Lower leg skin (tissue), 4 donors: ENCODE measurements around the gene JAM2. TPM values are rescaled to one million over a fixed set of nuclear protein-coding genes. Genes with fewer than 3 reads are reported as not detected.

ENCODE experiments used
- DNase-seq, 2 donors: peaks; one replicate each; pipeline ENCODE4 v3.0.0-alpha.2; 2019; ENCODE audit warnings: low spot score in 2 of 2
- H3K4me3 ChIP-seq: fragments of 200-600 bp; sonication (generic); 2 replicates; pipeline ENCODE4 v1.5.1; 2017; ENCODE audit warnings: mild to moderate bottlenecking, low read depth; ENCODE audit not compliant: poor library complexity, severe bottlenecking
- CTCF ChIP-seq, 3 donors: fragments of 450-650 bp; IDR thresholded peaks; one replicate each; pipeline ENCODE4 v1.5.1; 2016; ENCODE audit warnings: antibody characterized with exemption in 3 of 3, mild to moderate bottlenecking in 3 of 3, moderate library complexity in 2 of 3
- POLR2A ChIP-seq, 2 donors: fragments of 450-650 bp; IDR thresholded peaks; one replicate each; pipeline ENCODE4 v1.6.1; 2016 to 2017; ENCODE audit warnings: antibody characterized with exemption in 2 of 2, mild to moderate bottlenecking in 1 of 2, moderate library complexity in 1 of 2
- WGBS, 2 donors: methylation state at CpG; one replicate each; pipeline ENCODE4 v1.1.5; 2018; 5-methylcytosine and 5-hydroxymethylcytosine counted together
- intact Hi-C: fragments of 100-400 bp; cut with DNase I; formaldehyde crosslinking; loops from one replicate; pipeline ENCODE4 v1.15.0; 2023; ENCODE audit warnings: low total_unique reads
- total RNA-seq, 4 donors: library from RNA; depleted of rRNA; stranded (reverse); fragments of >200 nt; gene quantifications; one replicate each; pipeline ENCODE4 v1.1.0, GENCODE V29; 2016

JAM2 gene
- total RNA-seq, 4 donors from 2014 or later = 1.5 to 11.1 (median 4.1) TPM

GRCh38 chr21:25733859-25734653 is 95.0 kb downstream of the JAM2 start:
- peak in 1 of 2 donors; percentile 20 for DNase-seq
- TF ChIP-seq CTCF (IDR thresholded peaks at IDR 0.05) (no peak), POLR2A (IDR thresholded peaks at IDR 0.05) (no peak)
- intact Hi-C loops = no loop called here
- peak overlapping the region; percentile 86 for H3K4me3 ChIP-seq
- WGBS, 2 donors = 3 to 4% methylated on average over 21 to 30 of the region's 30 CpGs

GRCh38 chr21:25734654-25734903 is 95.5 kb downstream of the JAM2 start:
- DNase-seq = no peak
- WGBS, 2 donors = 0% methylated on average over 8 to 10 of the region's 10 CpGs
- intact Hi-C loops = no loop called here
- peak overlapping the region; percentile 86 for H3K4me3 ChIP-seq
- TF ChIP-seq POLR2A (IDR thresholded peaks at IDR 0.05) = peak in 1 of 2 donors; percentile 52
- TF ChIP-seq CTCF (IDR thresholded peaks at IDR 0.05) = no peak

- H3K4me3 ChIP-seq = peak within 1 kb of the TSS; percentile 86
- no peak for TF ChIP-seq POLR2A (IDR thresholded peaks at IDR 0.05)
- TF ChIP-seq CTCF (IDR thresholded peaks at IDR 0.05) = no peak
- intact Hi-C loops = no loop called here
- WGBS, 2 donors = 0 to 1% methylated on average over 35 to 57 of the region's 64 CpGs
- peak; percentile 97 to 99 for DNase-seq
Observed at GRCh38 chr21:25734904-25735645, 96.0 kb downstream of the JAM2 start, which contains the start of the genes ATP5PF and GABPA. TSS of gene ATP5PF (minus strand) at chr21:25734904. CDS start at chr21:25729794, 5,110 bp downstream. TSS of gene GABPA (plus strand) at chr21:25734972. CDS start at chr21:25741599, 6,627 bp downstream.

- peak in 1 of 2 donors; percentile 96 for DNase-seq
- intact Hi-C loops = no loop called here
- TF ChIP-seq CTCF (IDR thresholded peaks at IDR 0.05) = no peak
- TF ChIP-seq POLR2A (IDR thresholded peaks at IDR 0.05) = no peak
- peak overlapping the region; percentile 53 for H3K4me3 ChIP-seq
- 1% methylated on average over 38 to 42 of the region's 48 CpGs for WGBS, 2 donors
Observed at GRCh38 chr21:25735646-25736597, 96.9 kb downstream of the JAM2 start.

GRCh38 chr21:25737421-25737820 is 98.4 kb downstream of the JAM2 start:
- 58 to 72% methylated on average over 1 of the region's 1 CpG for WGBS, 2 donors
- no peak for DNase-seq
- TF ChIP-seq POLR2A (IDR thresholded peaks at IDR 0.05) (no peak), CTCF (IDR thresholded peaks at IDR 0.05) (no peak)
- intact Hi-C loops = no loop called here
- no peak overlapping the region for H3K4me3 ChIP-seq
